H1 (cell line): Measurements from ENCODE around the gene CCDC40. TPM values are rescaled to one million over a fixed set of nuclear protein-coding genes. Genes with fewer than 3 reads are reported as not detected.

Experiments
- ASH2L ChIP-seq: fragments of 200-600, 300-600 bp; sonication (generic); IDR thresholded peaks from one replicate; pipeline ENCODE4 v1.7.1; 2017; ENCODE audit warnings: low read length
- ATF3 ChIP-seq: IDR thresholded peaks from 2 replicates; pipeline ENCODE4 v1.6.1; 2011; ENCODE audit warnings: low read depth, mild to moderate bottlenecking, low read length; ENCODE audit not compliant: insufficient read depth
- CHD1 ChIP-seq: IDR thresholded peaks from 2 replicates; pipeline ENCODE4 v1.6.1; 2012; ENCODE audit warnings: low read depth, low read length, improper control_type of control experiment
- CREB1 ChIP-seq: IDR thresholded peaks from 2 replicates; pipeline ENCODE4 v1.6.1; 2012; ENCODE audit warnings: inconsistent platforms
- CTCF ChIP-seq, 3 experiments: IDR thresholded peaks; 1 replicate in 2 of 3; 2 replicates in 1 of 3; pipeline versions ENCODE4 v1.5.1 to v1.6.1; 2011; ENCODE audit warnings: low read length in 3 of 3, mild to moderate bottlenecking in 3 of 3, inconsistent platforms in 2 of 3, low read depth in 1 of 3, moderate library complexity in 1 of 3; ENCODE audit not compliant: insufficient read depth in 1 of 3; ENCODE audit errors: control extremely low read depth in 1 of 3
- EP300 ChIP-seq, 2 experiments: IDR thresholded peaks; 1 replicate in 1 of 2; 2 replicates in 1 of 2; pipeline ENCODE4 v1.6.1; 2011 to 2012; ENCODE audit warnings: low read depth in 2 of 2, low read length in 2 of 2, mild to moderate bottlenecking in 2 of 2, borderline replicate concordance in 1 of 2, inconsistent platforms in 1 of 2, moderate library complexity in 1 of 2
- GTF2F1 ChIP-seq: IDR thresholded peaks from 2 replicates; pipeline ENCODE4 v1.6.1; 2012; ENCODE audit warnings: low read depth, low read length, improper control_type of control experiment, borderline replicate concordance
- KDM4A ChIP-seq: IDR thresholded peaks from one replicate; pipeline ENCODE4 v1.7.1; 2012; ENCODE audit warnings: low read depth, mild to moderate bottlenecking, moderate library complexity, low read length, inconsistent platforms; ENCODE audit not compliant: severe bottlenecking
- NRF1 ChIP-seq: IDR thresholded peaks from 2 replicates; pipeline ENCODE4 v1.6.1; 2011; ENCODE audit warnings: mild to moderate bottlenecking, low read depth, low read length, improper control_type of control experiment
- PHF8 ChIP-seq: fragments of 200-600 bp; sonication (generic); conservative IDR thresholded peaks from 2 replicates; pipeline ENCODE4 v1.7.1; 2012; ENCODE audit warnings: low read depth, mild to moderate bottlenecking, inconsistent platforms, low read length, moderate library complexity
- RAD21 ChIP-seq, 2 experiments: IDR thresholded peaks in 1 of 2; conservative IDR thresholded peaks in 1 of 2; 2 replicates each; pipeline ENCODE4 v1.6.1; 2011; ENCODE audit warnings: low read depth in 2 of 2, low read length in 2 of 2, improper control_type of control experiment in 1 of 2, inconsistent platforms in 1 of 2, mild to moderate bottlenecking in 1 of 2, moderate library complexity in 1 of 2
- RBBP5 ChIP-seq: IDR thresholded peaks from 2 replicates; pipeline ENCODE4 v1.7.1; 2012; ENCODE audit warnings: low read depth, mild to moderate bottlenecking, inconsistent platforms, low read length, moderate library complexity, borderline replicate concordance
- SIN3A ChIP-seq, 2 experiments: IDR thresholded peaks in 1 of 2; conservative IDR thresholded peaks in 1 of 2; 2 replicates each; pipeline ENCODE4 v1.6.1; 2011 to 2012; ENCODE audit warnings: low read length in 2 of 2, improper control_type of control experiment in 1 of 2, low read depth in 1 of 2, mild to moderate bottlenecking in 1 of 2
- TAF1 ChIP-seq: IDR thresholded peaks from 2 replicates; pipeline ENCODE4 v1.6.1; 2011; ENCODE audit warnings: mild to moderate bottlenecking, low read depth, low read length
- TEAD4 ChIP-seq: IDR thresholded peaks from 2 replicates; pipeline ENCODE4 v1.6.1; 2012; ENCODE audit warnings: low read depth, low read length, inconsistent platforms, mixed read lengths
- USF2 ChIP-seq: IDR thresholded peaks from 2 replicates; pipeline ENCODE4 v1.6.1; 2011; ENCODE audit warnings: low read length, improper control_type of control experiment
- YY1 ChIP-seq: IDR thresholded peaks from 2 replicates; pipeline ENCODE4 v1.6.1; 2011; ENCODE audit warnings: low read depth, mild to moderate bottlenecking, low read length
- polyA plus RNA-seq, 7 experiments: library from polyadenylated mRNA; depleted of rRNA in 3 of 7; stranded (reverse) in 5 of 7; unstranded in 2 of 7; fragments of >200 nt in 5 of 7; fragments of 200-250 nt in 2 of 7; gene quantifications; 1 replicate in 5 of 7; 2 replicates in 1 of 7; 4 replicates in 1 of 7; pipeline versions ENCODE4 v1.2.1 to v1.2.3, GENCODE V29; 2011 to 2013; ENCODE audit warnings: missing spikeins in 2 of 7, mixed read lengths in 2 of 7
- total RNA-seq: library from RNA; stranded (reverse); fragmentation: NEBNext Ultra II Directional; extraction: Animal tissue kit (Norgen Biotek cat#: 25700); gene quantifications from 2 replicates; pipeline ENCODE4 v1.2.1, GENCODE V29; 2021

The CCDC40 gene
- total and polyA plus RNA-seq, 2 of the 8 experiments (the other 6 are each of a cell fraction or from before 2014, with no cell fraction given) = 4.1 to 11.5 TPM

GRCh38 chr17:80101011-80101945 is 64.8 kb downstream of the CCDC40 start, which contains the start of gene GAA (continued):
- TF ChIP-seq RAD21 (IDR thresholded peaks at IDR 0.05 in 1 of 2, conservative IDR thresholded peaks at IDR 0.05 in 1 of 2; ENCODE audit: low read depth in 2 of 2, low read length in 2 of 2) = peak; percentile 20 to 53; a peak in 2 of 4 replicates
- peak; percentile 76 for TF ChIP-seq PHF8
- peak; percentile 83 for TF ChIP-seq ASH2L
- TF ChIP-seq NRF1 = peak; percentile 71
- peak; percentile 97; the same call in 1 of the 2 replicates for TF ChIP-seq ATF3
- TF ChIP-seq TAF1 = peak; percentile 69
- 0 out of 2 replicates have a peak, but pooled peaks have one; percentile 55 for TF ChIP-seq CREB1
- peak in 1 of 2 experiments; percentile 42; a peak in 1 of 4 replicates for TF ChIP-seq SIN3A (conservative IDR thresholded peaks at IDR 0.05 in 1 of 2, IDR thresholded peaks at IDR 0.05 in 1 of 2; ENCODE audit: low read depth in 1 of 2, low read length in 2 of 2)
- peak; percentile 99 for TF ChIP-seq USF2
- peak; percentile 71 to 91 (median 81) for TF ChIP-seq CTCF (IDR thresholded peaks at IDR 0.05; ENCODE audit: control extremely low read depth in 1 of 3, insufficient read depth in 1 of 3, low read depth in 1 of 3, low read length in 3 of 3)
- TF ChIP-seq EP300 (IDR thresholded peaks at IDR 0.05; ENCODE audit: borderline replicate concordance in 1 of 2, low read depth in 2 of 2, low read length in 2 of 2) = no peak
- no peak for TF ChIP-seq CHD1
- TF ChIP-seq GTF2F1 = peak; percentile 92
- TF ChIP-seq YY1 = 0 out of 2 replicates have a peak, but pooled peaks have one; percentile 5
- TF ChIP-seq RBBP5 = peak; percentile 71; the same call in 1 of the 2 replicates
- no peak for TF ChIP-seq TEAD4
- TF ChIP-seq KDM4A = peak; percentile 84
